ENCODE data around the gene FXYD6.

FXYD6 gene

DNA sequence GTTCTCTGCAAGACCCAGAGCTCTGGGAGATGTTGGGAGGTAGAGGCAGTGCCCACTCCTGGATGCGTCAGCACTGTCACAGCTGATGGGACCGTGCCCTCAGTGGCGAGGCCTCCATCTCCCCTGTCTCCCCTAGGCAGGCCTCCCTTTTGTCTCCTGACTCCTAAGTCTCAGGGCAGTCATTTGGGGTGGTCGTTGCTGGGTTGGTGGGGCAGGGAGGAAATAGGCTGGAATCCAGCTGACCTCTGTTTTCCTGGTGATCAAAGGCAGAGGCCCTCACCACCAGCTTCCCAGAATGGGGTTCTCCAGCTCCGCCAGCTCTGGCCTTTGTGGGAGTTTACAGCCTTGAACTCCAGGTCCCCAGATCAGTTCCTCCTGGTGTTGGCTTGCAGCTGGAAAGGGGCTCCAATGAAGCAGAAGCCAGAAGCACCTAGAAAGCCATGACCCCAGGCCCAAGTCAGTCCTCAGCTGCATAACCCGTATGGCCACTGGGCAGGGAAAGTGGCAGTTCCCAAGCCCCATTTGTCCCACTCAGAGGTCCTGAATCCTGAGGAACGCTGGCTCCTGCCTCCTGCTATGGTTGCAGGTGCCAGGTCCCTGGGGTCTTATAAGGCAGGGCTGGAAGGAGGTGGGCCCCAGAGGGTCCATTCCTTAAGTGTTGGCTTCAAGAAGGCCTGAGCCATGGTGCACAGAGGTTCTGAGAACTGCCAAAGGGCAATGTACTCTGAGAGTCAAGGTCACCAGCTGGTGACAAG is 44.6 kb downstream of the FXYD6 start:
- Histone ChIP-seq H3K27me3 (ENCODE audit: control insufficient read depth in 2 of 2, insufficient read depth in 2 of 2, low read length in 2 of 2) (no peaks in the 10 kb centered on the region), H3K9me3 (ENCODE audit: control insufficient read depth in 2 of 2, low read length in 2 of 2) (no peaks in the 10 kb centered on the region), H3K9ac (ENCODE audit: low read depth in 1 of 2, low read length in 2 of 2) (no peak overlapping the region), H3K4me3 (ENCODE audit: low read length in 2 of 2) (no peak overlapping the region), H3K4me1 (ENCODE audit: control insufficient read depth in 2 of 2, insufficient read depth in 2 of 2, low read length in 2 of 2) (peaks cover 13 to 19% of the 10 kb centered on the region in 2 donors), H3K27ac (ENCODE audit: low read depth in 2 of 2, low read length in 2 of 2) (no peak overlapping the region), H3K36me3 (ENCODE audit: control insufficient read depth in 2 of 2, insufficient read depth in 2 of 2, low read length in 2 of 2) (no peaks in the 10 kb centered on the region)

DNA sequence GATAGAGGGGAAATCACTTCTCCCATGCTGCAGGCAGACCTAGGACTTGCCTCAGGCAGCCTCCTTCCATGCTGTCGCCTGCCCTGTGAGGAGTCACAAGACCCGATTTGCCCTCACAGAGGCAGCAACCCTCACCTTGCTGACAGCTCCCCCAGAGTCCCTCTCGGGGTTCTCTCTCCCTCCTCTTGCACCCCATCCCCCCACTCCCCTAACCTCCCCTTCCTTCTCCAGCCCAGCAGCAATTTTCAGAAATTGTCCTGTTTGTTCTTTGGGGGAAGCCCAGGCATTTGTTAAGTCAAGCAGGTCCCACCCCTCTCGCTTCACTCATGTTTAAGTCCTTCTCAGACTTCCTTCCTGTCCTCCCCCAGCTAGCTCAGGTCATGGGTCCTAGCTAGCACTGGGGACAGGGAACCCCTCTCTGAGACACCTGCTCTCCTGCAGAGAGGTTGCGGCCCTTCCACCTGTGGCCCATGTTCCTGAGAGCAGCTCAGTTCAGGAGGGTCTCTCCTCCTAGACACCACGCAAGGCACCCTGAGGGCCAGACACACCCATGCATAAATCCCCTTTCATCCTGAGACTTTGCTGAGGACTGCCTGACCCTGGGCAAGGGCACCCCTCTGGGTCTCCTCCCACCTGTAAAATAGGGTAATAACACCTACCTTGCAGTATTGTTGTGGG is 45.6 kb downstream of the FXYD6 start:
- Histone ChIP-seq H3K9ac (ENCODE audit: low read depth in 1 of 2, low read length in 2 of 2) (no peak overlapping the region), H3K27ac (ENCODE audit: low read depth in 2 of 2, low read length in 2 of 2) (no peak overlapping the region), H3K36me3 (ENCODE audit: control insufficient read depth in 2 of 2, insufficient read depth in 2 of 2, low read length in 2 of 2) (no peaks in the 10 kb centered on the region), H3K27me3 (ENCODE audit: control insufficient read depth in 2 of 2, insufficient read depth in 2 of 2, low read length in 2 of 2) (no peaks in the 10 kb centered on the region), H3K4me3 (ENCODE audit: low read length in 2 of 2) (no peak overlapping the region), H3K9me3 (ENCODE audit: control insufficient read depth in 2 of 2, low read length in 2 of 2) (no peaks in the 10 kb centered on the region), H3K4me1 (ENCODE audit: control insufficient read depth in 2 of 2, insufficient read depth in 2 of 2, low read length in 2 of 2) (peaks cover 13 to 19% of the 10 kb centered on the region in 2 donors)

- Histone ChIP-seq H3K36me3 (ENCODE audit: control insufficient read depth in 2 of 2, insufficient read depth in 2 of 2, low read length in 2 of 2) (no peaks in the 10 kb centered on the region), H3K9me3 (ENCODE audit: control insufficient read depth in 2 of 2, low read length in 2 of 2) (no peaks in the 10 kb centered on the region), H3K27me3 (ENCODE audit: control insufficient read depth in 2 of 2, insufficient read depth in 2 of 2, low read length in 2 of 2) (no peaks in the 10 kb centered on the region), H3K9ac (ENCODE audit: low read depth in 1 of 2, low read length in 2 of 2) (no peak overlapping the region), H3K27ac (ENCODE audit: low read depth in 2 of 2, low read length in 2 of 2) (no peak overlapping the region), H3K4me1 (ENCODE audit: control insufficient read depth in 2 of 2, insufficient read depth in 2 of 2, low read length in 2 of 2) (peaks cover 17 to 24% of the 10 kb centered on the region in 2 donors), H3K4me3 (ENCODE audit: low read length in 2 of 2) (no peak overlapping the region)
Measured at GRCh38 chr11:117830072-117830471, 46.4 kb downstream of the FXYD6 start.

DNA sequence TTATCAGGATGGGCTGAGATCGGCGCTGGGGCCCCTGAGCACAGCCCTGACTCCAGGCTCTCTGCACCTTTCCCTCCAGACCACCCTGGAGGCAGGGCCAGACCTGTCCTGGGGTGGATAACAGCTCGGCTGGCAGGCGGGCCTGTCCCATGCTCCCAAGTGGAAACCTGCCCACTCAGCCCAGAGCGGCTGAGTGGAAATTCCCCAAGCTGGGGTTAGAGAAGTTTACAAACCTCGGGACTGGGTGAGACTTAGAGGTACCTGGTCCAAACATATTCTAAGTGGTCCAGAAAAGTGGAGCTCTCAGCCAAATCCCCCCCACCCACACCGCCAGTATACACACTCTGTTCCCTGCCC is 47.1 kb downstream of the FXYD6 start:
- Histone ChIP-seq H3K4me1 (ENCODE audit: control insufficient read depth in 2 of 2, insufficient read depth in 2 of 2, low read length in 2 of 2) (peaks cover 17 to 31% of the 10 kb centered on the region in 2 donors), H3K36me3 (ENCODE audit: control insufficient read depth in 2 of 2, insufficient read depth in 2 of 2, low read length in 2 of 2) (no peaks in the 10 kb centered on the region), H3K27ac (ENCODE audit: low read depth in 2 of 2, low read length in 2 of 2) (no peak overlapping the region), H3K9ac (ENCODE audit: low read depth in 1 of 2, low read length in 2 of 2) (no peak overlapping the region), H3K4me3 (ENCODE audit: low read length in 2 of 2) (no peak overlapping the region), H3K27me3 (ENCODE audit: control insufficient read depth in 2 of 2, insufficient read depth in 2 of 2, low read length in 2 of 2) (no peaks in the 10 kb centered on the region), H3K9me3 (ENCODE audit: control insufficient read depth in 2 of 2, low read length in 2 of 2) (no peaks in the 10 kb centered on the region)

DNA sequence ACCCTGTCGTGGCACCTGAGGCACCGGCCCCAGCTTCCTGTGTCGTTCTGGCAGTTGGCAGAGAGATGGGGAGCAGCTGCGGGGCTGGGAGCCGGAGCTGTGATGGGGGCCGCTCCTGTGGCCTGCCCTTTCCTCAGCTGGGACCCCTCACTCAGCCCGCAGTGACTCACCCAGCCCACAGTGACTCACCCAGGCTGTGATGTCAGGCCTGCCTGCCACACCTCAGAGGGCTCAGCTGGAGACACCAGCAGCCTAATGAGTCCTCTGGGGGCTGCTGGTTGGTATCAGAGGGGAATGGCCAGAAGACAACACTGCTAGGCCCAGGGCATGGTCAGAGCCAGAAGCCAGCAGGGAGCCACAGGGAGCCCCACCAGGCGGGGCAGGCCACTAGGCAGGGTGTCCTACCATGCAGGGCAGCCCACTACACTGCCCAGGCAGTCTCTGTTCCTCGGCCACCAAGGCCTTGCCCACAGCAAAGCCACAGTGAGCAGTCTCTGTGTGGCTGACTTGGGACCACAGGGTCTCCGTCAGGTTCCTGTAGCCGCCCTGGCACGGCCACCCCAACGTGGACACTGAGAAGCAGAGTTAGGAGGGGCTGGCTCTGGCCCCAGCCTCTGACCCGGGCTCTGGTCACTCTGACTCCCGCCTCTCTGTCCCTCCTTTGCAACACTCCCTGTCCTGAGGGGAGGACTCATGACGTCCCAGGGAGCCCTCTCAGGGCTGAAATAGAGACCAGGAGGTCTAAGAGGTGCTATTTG is 47.7 kb downstream of the FXYD6 start:
- H3K36me3 ChIP-seq (ENCODE audit: control insufficient read depth in 2 of 2, insufficient read depth in 2 of 2, low read length in 2 of 2): no peaks in the 10 kb centered on the region
- H3K9me3 ChIP-seq (ENCODE audit: control insufficient read depth in 2 of 2, low read length in 2 of 2): no peaks in the 10 kb centered on the region
- no peaks in the 10 kb centered on the region for H3K27me3 ChIP-seq (ENCODE audit: control insufficient read depth in 2 of 2, insufficient read depth in 2 of 2, low read length in 2 of 2)
- H3K9ac ChIP-seq (ENCODE audit: low read depth in 1 of 2, low read length in 2 of 2): no peak overlapping the region
- H3K4me1 ChIP-seq (ENCODE audit: control insufficient read depth in 2 of 2, insufficient read depth in 2 of 2, low read length in 2 of 2): peaks cover 14 to 30% of the 10 kb centered on the region in 2 donors
- peak overlapping the region in 1 of 2 donors; percentile 5 for H3K27ac ChIP-seq (ENCODE audit: low read depth in 2 of 2, low read length in 2 of 2)
- no peak overlapping the region for H3K4me3 ChIP-seq (ENCODE audit: low read length in 2 of 2)

GRCh38 chr11:117827521-117828511 is 48.6 kb downstream of the FXYD6 start:
- Histone ChIP-seq H3K4me1 (ENCODE audit: control insufficient read depth in 2 of 2, insufficient read depth in 2 of 2, low read length in 2 of 2) (peaks cover 13 to 27% of the 10 kb centered on the region in 2 donors), H3K36me3 (ENCODE audit: control insufficient read depth in 2 of 2, insufficient read depth in 2 of 2, low read length in 2 of 2) (no peaks in the 10 kb centered on the region), H3K9ac (ENCODE audit: low read depth in 1 of 2, low read length in 2 of 2) (no peak overlapping the region), H3K4me3 (ENCODE audit: low read length in 2 of 2) (no peak overlapping the region), H3K9me3 (ENCODE audit: control insufficient read depth in 2 of 2, low read length in 2 of 2) (no peaks in the 10 kb centered on the region), H3K27ac (ENCODE audit: low read depth in 2 of 2, low read length in 2 of 2) (no peak overlapping the region), H3K27me3 (ENCODE audit: control insufficient read depth in 2 of 2, insufficient read depth in 2 of 2, low read length in 2 of 2) (no peaks in the 10 kb centered on the region)

DNA sequence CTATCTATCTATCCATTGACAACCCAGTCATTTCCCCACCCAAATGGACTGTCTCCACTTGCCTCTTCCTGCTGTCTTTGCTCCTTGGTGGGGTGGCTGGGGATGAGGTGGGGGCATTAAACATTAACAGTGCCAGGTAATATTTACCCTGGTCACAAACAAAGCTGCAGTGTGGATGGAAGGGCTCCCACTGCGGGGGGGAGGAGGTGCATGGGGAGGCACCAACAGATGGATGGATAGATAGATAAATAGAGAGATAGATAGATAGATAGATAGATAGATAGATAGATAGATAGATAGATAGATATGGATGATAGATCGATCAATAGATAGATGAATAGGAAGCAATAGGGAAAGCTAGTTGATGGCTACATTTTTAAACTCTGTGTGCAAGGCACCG is 49.6 kb downstream of the FXYD6 start:
- Histone ChIP-seq H3K4me1 (ENCODE audit: control insufficient read depth in 2 of 2, insufficient read depth in 2 of 2, low read length in 2 of 2) (peaks cover 13 to 24% of the 10 kb centered on the region in 2 donors), H3K9ac (ENCODE audit: low read depth in 1 of 2, low read length in 2 of 2) (no peak overlapping the region), H3K36me3 (ENCODE audit: control insufficient read depth in 2 of 2, insufficient read depth in 2 of 2, low read length in 2 of 2) (no peaks in the 10 kb centered on the region), H3K27ac (ENCODE audit: low read depth in 2 of 2, low read length in 2 of 2) (no peak overlapping the region), H3K9me3 (ENCODE audit: control insufficient read depth in 2 of 2, low read length in 2 of 2) (no peaks in the 10 kb centered on the region), H3K27me3 (ENCODE audit: control insufficient read depth in 2 of 2, insufficient read depth in 2 of 2, low read length in 2 of 2) (no peaks in the 10 kb centered on the region), H3K4me3 (ENCODE audit: low read length in 2 of 2) (no peak overlapping the region)

DNA sequence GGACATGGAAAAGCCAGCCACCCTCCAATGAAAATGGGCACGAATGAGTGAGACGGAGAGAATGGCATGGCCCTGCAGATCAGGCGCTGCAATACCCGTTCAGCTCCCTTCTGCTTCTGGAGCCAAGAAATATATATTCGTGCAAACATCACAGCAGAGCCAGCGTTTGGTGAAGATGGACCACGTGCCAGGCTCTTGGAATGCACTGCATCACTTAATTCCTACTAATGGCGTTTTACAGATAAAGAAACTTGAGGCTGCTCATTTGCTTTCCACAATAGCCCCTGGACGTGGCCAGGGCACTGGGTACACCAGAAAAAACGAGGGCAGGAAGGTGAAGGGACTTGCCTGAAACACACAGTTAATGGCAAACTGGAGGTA is 50.3 kb downstream of the FXYD6 start:
- Histone ChIP-seq H3K9me3 (ENCODE audit: control insufficient read depth in 2 of 2, low read length in 2 of 2) (no peaks in the 10 kb centered on the region), H3K4me3 (ENCODE audit: low read length in 2 of 2) (no peak overlapping the region), H3K27ac (ENCODE audit: low read depth in 2 of 2, low read length in 2 of 2) (no peak overlapping the region), H3K27me3 (ENCODE audit: control insufficient read depth in 2 of 2, insufficient read depth in 2 of 2, low read length in 2 of 2) (no peaks in the 10 kb centered on the region), H3K36me3 (ENCODE audit: control insufficient read depth in 2 of 2, insufficient read depth in 2 of 2, low read length in 2 of 2) (no peaks in the 10 kb centered on the region), H3K9ac (ENCODE audit: low read depth in 1 of 2, low read length in 2 of 2) (no peak overlapping the region), H3K4me1 (ENCODE audit: control insufficient read depth in 2 of 2, insufficient read depth in 2 of 2, low read length in 2 of 2) (peaks cover 13 to 24% of the 10 kb centered on the region in 2 donors)

DNA sequence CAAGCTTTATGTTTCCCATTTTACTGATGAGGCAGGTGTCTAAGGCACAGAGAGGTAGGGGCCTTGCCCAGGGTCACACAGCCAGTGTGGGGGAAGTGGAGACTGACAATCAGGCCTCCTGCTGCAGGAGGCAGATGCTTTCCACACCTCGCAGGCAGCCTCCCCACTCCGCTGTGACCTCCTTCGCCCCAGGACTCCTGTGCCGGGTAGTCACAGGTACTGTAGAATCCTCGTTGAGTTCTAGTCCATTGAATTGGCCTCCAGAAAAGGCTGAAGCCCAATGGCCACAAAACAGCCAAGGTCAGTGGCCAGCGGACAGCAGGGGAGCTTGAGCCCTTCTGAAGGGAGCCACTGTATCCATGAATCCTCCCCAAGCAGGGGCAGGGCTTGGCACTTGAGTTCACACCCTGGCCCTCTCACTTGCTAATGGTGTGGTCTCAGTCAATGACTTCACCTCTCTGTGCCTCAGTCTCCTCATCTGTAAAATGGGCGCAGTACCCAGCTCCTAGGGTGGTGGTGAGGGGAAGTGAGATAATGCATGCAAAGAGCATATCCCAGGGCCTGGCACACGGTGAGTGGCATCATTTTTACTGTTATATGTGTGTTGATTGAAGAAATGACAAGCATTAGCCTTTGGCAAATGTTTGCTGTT is 50.8 kb downstream of the FXYD6 start:
- Histone ChIP-seq H3K36me3 (ENCODE audit: control insufficient read depth in 2 of 2, insufficient read depth in 2 of 2, low read length in 2 of 2) (no peaks in the 10 kb centered on the region), H3K4me3 (ENCODE audit: low read length in 2 of 2) (no peak overlapping the region), H3K4me1 (ENCODE audit: control insufficient read depth in 2 of 2, insufficient read depth in 2 of 2, low read length in 2 of 2) (peaks cover 13 to 24% of the 10 kb centered on the region in 2 donors), H3K9ac (ENCODE audit: low read depth in 1 of 2, low read length in 2 of 2) (no peak overlapping the region), H3K9me3 (ENCODE audit: control insufficient read depth in 2 of 2, low read length in 2 of 2) (no peaks in the 10 kb centered on the region), H3K27me3 (ENCODE audit: control insufficient read depth in 2 of 2, insufficient read depth in 2 of 2, low read length in 2 of 2) (no peaks in the 10 kb centered on the region), H3K27ac (ENCODE audit: low read depth in 2 of 2, low read length in 2 of 2) (peak overlapping the region in 1 of 2 donors; percentile 71)
